Parathyroid adenoma (tissue), 2 donors: Measurements from ENCODE around the gene HOXC10.

Experiments
- H2AFZ ChIP-seq: fragments of 300-600 bp; sonication (generic); one replicate; pipeline ENCODE4 v1.7.0; 2017; ENCODE audit warnings: antibody characterized with exemption, mild to moderate bottlenecking
- H3K27ac ChIP-seq: fragments of 300-600 bp; sonication (generic); one replicate; pipeline ENCODE4 v1.7.0; 2017
- H3K27me3 ChIP-seq: fragments of 300-600 bp; sonication (generic); one replicate; pipeline ENCODE4 v1.7.0; 2017; ENCODE audit warnings: low read length; ENCODE audit not compliant: control insufficient read depth, insufficient read depth
- H3K36me3 ChIP-seq: fragments of 300-600 bp; sonication (generic); one replicate; pipeline ENCODE4 v1.7.0; 2017; ENCODE audit warnings: low read length; ENCODE audit not compliant: control insufficient read depth, insufficient read depth
- H3K4me1 ChIP-seq: fragments of 300-600 bp; sonication (generic); one replicate; pipeline ENCODE4 v1.7.0; 2017; ENCODE audit warnings: control low read depth
- H3K4me2 ChIP-seq: fragments of 300-600 bp; sonication (generic); one replicate; pipeline ENCODE4 v1.7.0; 2017; ENCODE audit warnings: low read length
- H3K4me3 ChIP-seq: fragments of 300-600 bp; sonication (generic); one replicate; pipeline ENCODE4 v1.7.0; 2017; ENCODE audit warnings: low read depth, low read length
- H3K79me2 ChIP-seq: fragments of 300-600 bp; sonication (generic); one replicate; pipeline ENCODE4 v1.7.0; 2017; ENCODE audit warnings: control low read depth
- H3K9ac ChIP-seq: fragments of 300-600 bp; sonication (generic); one replicate; pipeline ENCODE4 v1.7.0; 2017; ENCODE audit warnings: mild to moderate bottlenecking
- H3K9me3 ChIP-seq: fragments of 300-600 bp; sonication (generic); one replicate; pipeline ENCODE4 v1.7.0; 2017; ENCODE audit warnings: low read length; ENCODE audit not compliant: control insufficient read depth
- CTCF ChIP-seq: fragments of 300-600 bp; sonication (generic); IDR thresholded peaks from one replicate; pipeline ENCODE4 v1.7.0; 2017; ENCODE audit warnings: antibody characterized with exemption, mild to moderate bottlenecking
- donor health status: primary hyperparathyroidism.

HOXC10 gene

DNA sequence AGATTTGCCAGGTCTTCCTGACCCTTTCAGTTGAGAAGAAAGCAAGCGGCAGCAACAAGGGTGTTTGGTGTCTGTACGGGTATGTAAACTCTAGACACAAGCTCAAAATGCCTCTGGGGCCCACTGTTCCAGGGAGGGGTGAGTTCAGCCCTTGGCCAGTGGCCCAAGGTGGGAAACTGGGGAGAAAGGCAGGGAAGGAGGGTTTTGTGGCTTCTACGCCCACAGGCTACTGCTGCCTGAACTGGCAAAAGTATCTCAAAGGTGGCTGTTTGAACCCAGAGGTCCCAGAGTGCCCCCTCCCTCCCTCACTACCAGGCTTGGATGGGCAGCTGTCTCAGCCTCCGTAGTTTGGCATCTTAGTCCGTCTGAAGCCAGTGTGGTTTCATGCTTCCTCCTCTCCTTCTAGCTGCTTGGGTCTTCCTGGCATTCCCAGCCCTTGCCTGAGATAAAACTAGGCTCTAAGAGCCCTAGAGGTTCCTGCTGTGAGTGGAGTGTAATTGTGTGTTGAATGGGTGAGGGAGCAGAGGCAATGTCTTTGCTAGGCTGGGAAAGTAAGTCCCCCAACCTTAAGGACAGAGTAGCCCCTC lies 53.4 kb downstream of the HOXC10 start:
- Histone ChIP-seq H3K4me1 (no peaks in the 10 kb centered on the region), H3K27me3 (no peaks in the 10 kb centered on the region), H2AFZ (no peak overlapping the region), H3K9ac (no peak overlapping the region), H3K36me3 (no peaks in the 10 kb centered on the region), H3K27ac (no peak overlapping the region), H3K4me3 (no peak overlapping the region), H3K9me3 (no peaks in the 10 kb centered on the region), H3K79me2 (no peaks in the 10 kb centered on the region), H3K4me2 (no peak overlapping the region)
- no peak for TF ChIP-seq CTCF

DNA sequence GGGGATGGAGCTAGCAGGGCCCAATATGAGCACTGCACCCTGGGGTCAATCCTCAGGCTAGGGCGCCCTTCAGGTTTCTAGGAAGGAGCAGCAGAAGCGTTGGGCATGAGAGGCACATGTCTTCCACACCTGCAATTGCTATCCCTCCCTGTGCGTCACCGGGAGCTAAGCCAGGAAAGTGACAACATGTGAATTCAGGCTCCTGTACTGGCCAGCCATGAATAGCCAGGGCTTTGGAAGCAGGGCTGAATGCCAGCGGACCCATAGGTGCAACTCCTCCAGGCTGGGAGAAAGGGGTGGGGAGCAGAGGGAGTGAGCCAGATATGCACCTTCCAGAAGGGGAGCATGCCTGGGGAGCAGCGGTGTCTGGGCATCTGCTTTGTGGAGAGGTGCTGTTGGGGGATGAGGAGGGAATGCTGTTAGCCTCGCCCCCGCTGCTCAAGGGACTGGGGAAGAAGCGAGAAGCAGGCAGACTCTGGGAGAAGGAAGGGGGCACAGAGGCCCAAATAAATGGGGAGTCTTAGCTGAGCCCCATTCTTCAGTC lies 54.0 kb downstream of the HOXC10 start:
- no peaks in the 10 kb centered on the region for H3K27me3 ChIP-seq
- no peak overlapping the region for H3K27ac ChIP-seq
- no peak overlapping the region for H3K4me3 ChIP-seq
- TF ChIP-seq CTCF, result no peak
- H3K9ac ChIP-seq, result no peak overlapping the region
- no peaks in the 10 kb centered on the region for H3K79me2 ChIP-seq
- H2AFZ ChIP-seq, result no peak overlapping the region
- no peaks in the 10 kb centered on the region for H3K4me1 ChIP-seq
- no peaks in the 10 kb centered on the region for H3K36me3 ChIP-seq
- H3K9me3 ChIP-seq, result no peaks in the 10 kb centered on the region
- H3K4me2 ChIP-seq, result no peak overlapping the region

- H3K9ac ChIP-seq, result no peak overlapping the region
- no peak overlapping the region for H3K4me3 ChIP-seq
- no peaks in the 10 kb centered on the region for H3K79me2 ChIP-seq
- no peak overlapping the region for H3K27ac ChIP-seq
- TF ChIP-seq CTCF, result no peak
- H3K36me3 ChIP-seq, result no peaks in the 10 kb centered on the region
- no peaks in the 10 kb centered on the region for H3K4me1 ChIP-seq
- no peak overlapping the region for H2AFZ ChIP-seq
- H3K27me3 ChIP-seq, result no peaks in the 10 kb centered on the region
- no peak overlapping the region for H3K4me2 ChIP-seq
- no peaks in the 10 kb centered on the region for H3K9me3 ChIP-seq
Observed at GRCh38 chr12:54039417-54040147, 54.6 kb downstream of the HOXC10 start.
